Gastrocnemius medialis (tissue), 4 donors: ENCODE results near the gene CEBPA.

ENCODE experiments used
- CTCF ChIP-seq, 5 experiments: fragments of 450-650 bp in 3 of 5; fragments of 200-600 bp in 2 of 5; sonication (generic) in 2 of 5; IDR thresholded peaks in 4 of 5; conservative IDR thresholded peaks in 1 of 5; 1 replicate in 4 of 5; 2 replicates in 1 of 5; pipeline ENCODE4 v1.5.1; 2016 to 2019; ENCODE audit warnings: antibody characterized with exemption in 5 of 5, mild to moderate bottlenecking in 3 of 5, moderate library complexity in 3 of 5
- POLR2A ChIP-seq, 2 donors: fragments of 450-650 bp; IDR thresholded peaks; one replicate each; pipeline ENCODE4 v1.6.1; 2017; ENCODE audit warnings: antibody characterized with exemption in 2 of 2, mild to moderate bottlenecking in 2 of 2, moderate library complexity in 2 of 2

GRCh38 chr19:33277434-33277833, 24.9 kb downstream of the CEBPA start:
- no peak for TF ChIP-seq POLR2A (IDR thresholded peaks at IDR 0.05)
- no peak for TF ChIP-seq CTCF (IDR thresholded peaks at IDR 0.05 in 4 of 5, conservative IDR thresholded peaks at IDR 0.05 in 1 of 5)
